RWPE1 (cell line): Measurements from ENCODE around the gene NKX2-2.

Experiments used
- CTCF ChIA-PET: fragments of 350-600 bp; sonication (Branson Sonifier 250); formaldehyde crosslinking; extraction: SDS; loops from one replicate; lab custom pipeline; 2021; lab: Yijun Ruan, JAX
- POLR2A ChIA-PET: fragments of 400-600 bp; formaldehyde crosslinking; extraction: SDS; loops from one replicate; lab custom pipeline; 2020; ENCODE audit warnings: antibody characterized with exemption; ENCODE audit not compliant: low non-redundant PET; lab: Yijun Ruan, JAX
- DNase-seq: peaks from one replicate; pipeline ENCODE4 v3.0.0; 2012; ENCODE audit warnings: low spot score
- H3K27ac ChIP-seq: fragments of 450-650 bp; 2 replicates; pipeline ENCODE4 v1.5.1; 2017
- TF ChIP-seq, protein P1 (sequence below): fragments of 450-650 bp; conservative IDR thresholded peaks from 2 replicates; pipeline ENCODE4 v1.5.1; 2017; ENCODE audit warnings: low read depth, mild to moderate bottlenecking

NKX2-2 gene

DNA sequence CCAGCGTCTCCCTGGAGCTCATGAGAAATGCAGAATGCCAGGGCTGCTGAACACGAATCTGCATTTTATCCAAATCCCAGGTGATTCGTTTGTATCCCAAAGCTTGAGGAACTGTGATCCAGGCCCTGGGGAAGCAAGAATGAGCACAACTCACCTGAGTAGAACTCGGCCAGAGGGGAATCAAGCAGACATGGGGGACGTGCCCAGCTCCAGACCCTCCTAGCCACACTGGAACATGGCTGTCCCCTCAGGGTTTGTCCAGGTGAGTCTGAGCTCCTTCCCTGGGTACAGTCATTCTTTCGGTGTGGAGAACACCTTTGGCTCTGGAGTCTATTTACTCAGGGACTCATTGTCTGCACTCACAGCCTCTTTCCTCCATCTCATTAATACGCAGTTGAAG, 13.3 kb downstream of the NKX2-2 start:
- ChIA-PET POLR2A (no interaction called here), CTCF (interaction anchor here (0.6 to 1.6 kb wide), 2 partner anchors 265 to 939 kb away, joined by 3 to 4 read pairs; no protein-coding TSS in a partner anchor)
- no peak overlapping the region for H3K27ac ChIP-seq
- TF ChIP-seq, protein P1, sequence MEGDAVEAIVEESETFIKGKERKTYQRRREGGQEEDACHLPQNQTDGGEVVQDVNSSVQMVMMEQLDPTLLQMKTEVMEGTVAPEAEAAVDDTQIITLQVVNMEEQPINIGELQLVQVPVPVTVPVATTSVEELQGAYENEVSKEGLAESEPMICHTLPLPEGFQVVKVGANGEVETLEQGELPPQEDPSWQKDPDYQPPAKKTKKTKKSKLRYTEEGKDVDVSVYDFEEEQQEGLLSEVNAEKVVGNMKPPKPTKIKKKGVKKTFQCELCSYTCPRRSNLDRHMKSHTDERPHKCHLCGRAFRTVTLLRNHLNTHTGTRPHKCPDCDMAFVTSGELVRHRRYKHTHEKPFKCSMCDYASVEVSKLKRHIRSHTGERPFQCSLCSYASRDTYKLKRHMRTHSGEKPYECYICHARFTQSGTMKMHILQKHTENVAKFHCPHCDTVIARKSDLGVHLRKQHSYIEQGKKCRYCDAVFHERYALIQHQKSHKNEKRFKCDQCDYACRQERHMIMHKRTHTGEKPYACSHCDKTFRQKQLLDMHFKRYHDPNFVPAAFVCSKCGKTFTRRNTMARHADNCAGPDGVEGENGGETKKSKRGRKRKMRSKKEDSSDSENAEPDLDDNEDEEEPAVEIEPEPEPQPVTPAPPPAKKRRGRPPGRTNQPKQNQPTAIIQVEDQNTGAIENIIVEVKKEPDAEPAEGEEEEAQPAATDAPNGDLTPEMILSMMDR = no peak
- DNase-seq = no peak

DNA sequence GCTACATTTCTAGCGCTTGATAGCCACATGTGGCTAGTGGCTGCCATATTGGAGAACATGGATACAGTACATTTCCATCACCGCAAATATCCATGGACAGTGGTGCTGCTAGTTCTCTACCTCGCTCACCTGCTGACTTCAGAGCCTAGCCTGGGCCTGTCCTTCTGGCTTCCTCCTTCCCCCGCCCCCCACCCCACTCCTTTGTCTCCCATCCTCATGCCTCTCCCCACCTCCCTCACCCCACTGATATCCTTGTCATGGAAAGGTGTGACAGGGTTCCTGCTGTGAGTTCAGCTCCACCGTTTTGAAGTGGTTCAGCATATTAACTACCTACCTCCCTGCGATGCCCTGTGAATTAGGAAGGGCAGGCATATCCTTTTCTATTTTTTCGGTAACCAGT, 14.2 kb downstream of the NKX2-2 start:
- no peak for DNase-seq
- TF ChIP-seq, protein P1 = no peak
- H3K27ac ChIP-seq = no peak overlapping the region
- ChIA-PET POLR2A (no interaction called here), CTCF (interaction anchor here (1.1 kb wide), 1 partner anchor 264 kb away, joined by 7 read pairs; no protein-coding TSS in a partner anchor)

DNA sequence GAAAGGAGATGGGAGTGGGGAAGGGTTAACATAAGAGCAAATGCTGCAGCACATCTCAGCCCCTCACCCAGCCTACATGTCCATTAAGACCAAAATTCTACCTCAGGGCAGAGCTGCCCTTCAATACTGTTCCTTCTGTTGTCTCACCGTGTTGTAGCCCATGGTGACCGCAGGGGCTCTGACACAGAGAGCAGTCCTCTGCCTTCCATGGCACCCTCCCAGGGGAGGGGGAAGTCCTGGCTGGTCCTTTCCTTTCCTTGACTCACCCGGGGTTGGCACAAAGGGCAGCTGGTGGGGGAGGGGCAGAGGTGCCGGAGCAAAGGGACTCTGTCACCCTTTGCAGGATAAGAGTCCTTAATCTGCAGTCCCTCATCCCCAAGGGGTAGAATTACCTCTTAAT, 15.2 kb downstream of the NKX2-2 start:
- TF ChIP-seq, protein P1 = no peak
- ChIA-PET POLR2A (no interaction called here), CTCF (interaction anchor here (1.4 kb wide), 1 partner anchor 263 kb away, joined by 3 read pairs; no protein-coding TSS in a partner anchor)
- no peak for DNase-seq
- H3K27ac ChIP-seq = no peak overlapping the region

GRCh38 chr20:21498195-21498594, 15.7 kb downstream of the NKX2-2 start:
- CTCF ChIA-PET = interaction anchor here (1.0 to 1.4 kb wide), 2 partner anchors 262 to 637 kb away, joined by 3 read pairs; no protein-coding TSS in a partner anchor
- TF ChIP-seq, protein P1 = no peak
- POLR2A ChIA-PET = no interaction called here
- no peak for DNase-seq
- H3K27ac ChIP-seq = no peak overlapping the region

- peak; percentile 55 for DNase-seq
- ChIA-PET POLR2A (no interaction called here), CTCF (interaction anchor here (1.8 to 2.0 kb wide), 2 partner anchors 9 to 261 kb away, joined by 4 to 7 read pairs; no protein-coding TSS in a partner anchor)
- no peak overlapping the region for H3K27ac ChIP-seq
- TF ChIP-seq, protein P1 = no peak
Measured at GRCh38 chr20:21496452-21496851, 17.4 kb downstream of the NKX2-2 start.

DNA sequence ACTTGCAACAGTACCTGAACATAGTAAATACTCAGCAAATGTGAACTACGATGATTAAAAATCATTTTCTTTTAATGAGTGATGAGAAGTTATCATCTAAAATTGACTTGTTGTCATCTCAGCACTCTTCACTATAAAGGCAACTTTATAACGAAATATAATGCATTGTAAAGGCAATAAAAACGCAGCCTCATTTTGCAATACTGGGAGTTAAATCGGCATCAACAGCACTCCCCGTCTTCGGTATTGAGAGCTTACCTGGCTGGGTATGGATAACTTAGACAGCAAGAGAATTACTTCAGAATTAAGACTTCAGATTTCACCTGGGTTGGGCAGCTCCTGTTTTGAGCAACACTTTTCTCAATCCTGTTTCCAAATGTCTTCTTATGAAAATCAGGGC, 20.8 kb downstream of the NKX2-2 start:
- H3K27ac ChIP-seq = no peak overlapping the region
- TF ChIP-seq, protein P1 = no peak
- POLR2A ChIA-PET = no interaction called here
- no peak for DNase-seq
- CTCF ChIA-PET = no interaction called here
